ENCODE data around the gene PDILT. TPM values are rescaled to one million over a fixed set of nuclear protein-coding genes. Genes with fewer than 3 reads are reported as not detected.

PDILT gene
- total RNA-seq, 4 donors from 2014 or later: not detected

- no peak for DNase-seq (ENCODE audit: low spot score in 2 of 2)
- H3K4me3 ChIP-seq (ENCODE audit: low read depth, poor library complexity, severe bottlenecking): no peak overlapping the region
- 73 to 84% methylated on average over 2 of the region's 2 CpGs for WGBS, 2 donors
- TF ChIP-seq CTCF (IDR thresholded peaks at IDR 0.05) (no peak), POLR2A (IDR thresholded peaks at IDR 0.05) (no peak)
- intact Hi-C loops (cut with DNase I; ENCODE audit: low total_unique reads): no loop called here
These were observed 6.5 kb upstream of the PDILT start for GRCh38 chr16:20411055-20411454.

- intact Hi-C loops (cut with DNase I; ENCODE audit: low total_unique reads): no loop called here
- 61 to 62% methylated on average over 6 of the region's 6 CpGs for WGBS, 2 donors
These were observed 5.7 kb upstream of the PDILT start for GRCh38 chr16:20410121-20410723.

GRCh38 chr16:20409398-20410120 lies 5.0 kb upstream of the PDILT start, which contains the start of gene ACSM5:
Gene ACSM5 (plus strand): TSS chr16:20409534. CDS start chr16:20411485, 1,951 bp downstream.
- intact Hi-C loops (cut with DNase I; ENCODE audit: low total_unique reads): loop anchor here (5.0 kb wide), 1 partner anchor 528 kb away; no protein-coding TSS in a partner anchor
- 64 to 76% methylated on average over 6 of the region's 6 CpGs for WGBS, 2 donors
- H3K4me3 ChIP-seq (ENCODE audit: low read depth, poor library complexity, severe bottlenecking): no peak within 1 kb of the TSS
- no peak for TF ChIP-seq CTCF (IDR thresholded peaks at IDR 0.05)
- TF ChIP-seq POLR2A (IDR thresholded peaks at IDR 0.05): no peak
- DNase-seq (ENCODE audit: low spot score in 2 of 2): peak in 1 of 2 donors; percentile 68

More at GRCh38 chr16:20410121-20410723, 5.7 kb upstream of the PDILT start:
- peak in 1 of 2 donors; percentile 18 for DNase-seq (ENCODE audit: low spot score in 2 of 2)
- H3K4me3 ChIP-seq (ENCODE audit: low read depth, poor library complexity, severe bottlenecking): no peak overlapping the region
- TF ChIP-seq POLR2A (IDR thresholded peaks at IDR 0.05): no peak

GRCh38 chr16:20402651-20403050 lies 1.9 kb downstream of the PDILT start:
- DNase-seq (ENCODE audit: low spot score in 2 of 2): no peak
- TF ChIP-seq CTCF (IDR thresholded peaks at IDR 0.05) (no peak), POLR2A (IDR thresholded peaks at IDR 0.05) (no peak)
- intact Hi-C loops (cut with DNase I; ENCODE audit: low total_unique reads): no loop called here
- H3K4me3 ChIP-seq (ENCODE audit: low read depth, poor library complexity, severe bottlenecking): no peak overlapping the region
- 76 to 88% methylated on average over 2 of the region's 2 CpGs for WGBS, 2 donors

GRCh38 chr16:20401475-20402016 lies 3.0 kb downstream of the PDILT start:
- TF ChIP-seq CTCF (IDR thresholded peaks at IDR 0.05): no peak
- no peak for TF ChIP-seq POLR2A (IDR thresholded peaks at IDR 0.05)
- no peak for DNase-seq (ENCODE audit: low spot score in 2 of 2)
- H3K4me3 ChIP-seq (ENCODE audit: low read depth, poor library complexity, severe bottlenecking): no peak overlapping the region
- 59 to 60% methylated on average over 8 of the region's 8 CpGs for WGBS, 2 donors
- intact Hi-C loops (cut with DNase I; ENCODE audit: low total_unique reads): no loop called here

- DNase-seq (ENCODE audit: low spot score in 2 of 2): no peak
- 49 to 55% methylated on average over 2 of the region's 2 CpGs for WGBS, 2 donors
- H3K4me3 ChIP-seq (ENCODE audit: low read depth, poor library complexity, severe bottlenecking): no peak overlapping the region
- TF ChIP-seq CTCF (IDR thresholded peaks at IDR 0.05) (no peak), POLR2A (IDR thresholded peaks at IDR 0.05) (no peak)
- intact Hi-C loops (cut with DNase I; ENCODE audit: low total_unique reads): no loop called here
These were observed 3.5 kb downstream of the PDILT start for GRCh38 chr16:20401066-20401465.

Measured in lower leg skin (tissue), 4 donors.